Endothelial cell of umbilical vein (primary cell): Measurements from ENCODE around the gene FBN2. TPM values are rescaled to one million over a fixed set of nuclear protein-coding genes. Genes with fewer than 3 reads are reported as not detected.

Source experiments
- BruUV-seq: library from RNA; stranded (reverse); fragments of 400-500 nt; replicated peaks from 2 replicates; lab custom pipeline; 2021; lab: Mats Ljungman, UMichigan
- CTCF ChIA-PET: fragments of 300-600, 350-600 bp; sonication (Branson Sonifier 250); formaldehyde crosslinking; loops from one replicate; lab custom pipeline; 2021; ENCODE audit warnings: antibody characterized with exemption, inconsistent platforms; lab: Charles Lee
- POLR2A ChIA-PET: fragments of 300-600, 350-600 bp; sonication (Branson Sonifier 250); formaldehyde crosslinking; loops from one replicate; lab custom pipeline; 2021; ENCODE audit warnings: antibody characterized with exemption, inconsistent platforms; lab: Charles Lee
- DNase-seq: peaks from one replicate; pipeline ENCODE4 v3.0.0-alpha.2; 2011; ENCODE audit warnings: low read depth, low spot score
- FAIRE-seq: peaks from 2 replicates; lab custom pipeline; 2011; peaks lifted over from hg19 to GRCh38; lab: Jason Lieb, UNC
- H2AFZ ChIP-seq: 2 replicates; pipeline ENCODE4 v1.6.0; 2012; ENCODE audit warnings: low read depth, low read length, control low read depth, inconsistent platforms
- H3K27ac ChIP-seq: 2 replicates; pipeline ENCODE4 v1.5.1; 2011; ENCODE audit warnings: low read depth, mild to moderate bottlenecking, control low read depth, low read length, moderate library complexity; ENCODE audit not compliant: insufficient read depth
- H3K27me3 ChIP-seq, 2 experiments: 2 replicates each; pipeline versions ENCODE4 v1.6.0 to v1.6.1; 2011; ENCODE audit warnings: low read length in 2 of 2, mixed read lengths in 1 of 2; ENCODE audit not compliant: control insufficient read depth in 2 of 2, insufficient read depth in 2 of 2
- H3K36me3 ChIP-seq, 2 experiments: 2 replicates in 1 of 2; 3 replicates in 1 of 2; pipeline ENCODE4 v1.5.1; 2011; ENCODE audit warnings: low read length in 2 of 2, mild to moderate bottlenecking in 1 of 2, moderate library complexity in 1 of 2; ENCODE audit not compliant: control insufficient read depth in 2 of 2, insufficient read depth in 2 of 2; ENCODE audit errors: extremely low read depth in 1 of 2
- H3K4me1 ChIP-seq: 3 replicates; pipeline ENCODE4 v1.5.1; 2011; ENCODE audit warnings: mild to moderate bottlenecking, low read length; ENCODE audit not compliant: control insufficient read depth, insufficient read depth; ENCODE audit errors: extremely low read depth
- H3K4me2 ChIP-seq: 2 replicates; pipeline ENCODE4 v1.6.1; 2011; ENCODE audit warnings: low read length, control low read depth, mixed read lengths; ENCODE audit not compliant: insufficient read depth
- H3K4me3 ChIP-seq, 3 experiments: fragments of 200-600 bp in 1 of 3; sonication (generic), shearing (Covaris generic) in 1 of 3; replicated peaks in 1 of 3; 2 replicates each; pipeline ENCODE4 v1.5.1; 2011 to 2016; ENCODE audit warnings: control low read depth in 3 of 3, low read length in 3 of 3, mild to moderate bottlenecking in 2 of 3, inconsistent platforms in 1 of 3, low read depth in 1 of 3, moderate library complexity in 1 of 3; ENCODE audit not compliant: insufficient read depth in 1 of 3
- H3K79me2 ChIP-seq: 2 replicates; pipeline ENCODE4 v1.6.0; 2012; ENCODE audit warnings: low read length, inconsistent platforms; ENCODE audit not compliant: control insufficient read depth, insufficient read depth
- H3K9ac ChIP-seq: replicated peaks from 2 replicates; pipeline ENCODE3; 2011; ENCODE audit warnings: low read length, control low read depth; ENCODE audit not compliant: insufficient read depth; ENCODE audit errors: extremely low read depth
- H3K9me1 ChIP-seq: replicated peaks from 3 replicates; pipeline ENCODE4 v1.6.0; 2011; ENCODE audit warnings: mild to moderate bottlenecking, low read length; ENCODE audit not compliant: control insufficient read depth, insufficient read depth; ENCODE audit errors: extremely low read depth
- H3K9me3 ChIP-seq: replicated peaks from 2 replicates; pipeline ENCODE4 v1.5.1; 2012; ENCODE audit warnings: low read length, inconsistent platforms; ENCODE audit not compliant: control insufficient read depth, insufficient read depth
- H4K20me1 ChIP-seq: replicated peaks from 2 replicates; pipeline ENCODE3; 2011; ENCODE audit warnings: mild to moderate bottlenecking, low read length; ENCODE audit not compliant: control insufficient read depth, insufficient read depth; ENCODE audit errors: extremely low read depth
- GATA2 ChIP-seq: IDR thresholded peaks from 2 replicates; pipeline ENCODE4 v1.7.0; 2011; ENCODE audit warnings: low read depth, mild to moderate bottlenecking, moderate library complexity, mixed read lengths, low read length; ENCODE audit not compliant: insufficient read length, insufficient read depth
- POLR2AphosphoS5 ChIP-seq: IDR thresholded peaks from 2 replicates; pipeline ENCODE4 v1.6.1; 2012; ENCODE audit warnings: low read depth, mild to moderate bottlenecking, control low read depth, low read length, moderate library complexity; ENCODE audit not compliant: insufficient read depth
- dilution Hi-C: fragments of 300-500 bp; cut with MboI; formaldehyde crosslinking; loops from one replicate; pipeline ENCODE4 v1.15.0; 2019; ENCODE audit warnings: low sequenced_read_pairs; ENCODE audit not compliant: extremely low pct_ligation_motif_present
- intact Hi-C: fragments of 100-400 bp; cut with micrococcal nuclease; formaldehyde crosslinking; loops from one replicate; pipeline ENCODE4 v1.10.0; 2022
- polyA plus RNA-seq, 4 experiments: library from polyadenylated mRNA; depleted of rRNA in 3 of 4; stranded (reverse) in 3 of 4; unstranded in 1 of 4; fragments of >200 nt; gene quantifications; 2 replicates each; pipeline versions ENCODE4 v1.2.1 to v1.2.3, GENCODE V29; 2011 to 2012; ENCODE audit warnings: missing spikeins in 1 of 4
- total RNA-seq: library from RNA; stranded (reverse); gene quantifications from 2 replicates; pipeline ENCODE4 v1.2.3, GENCODE V29; 2021
- TF ChIP-seq, protein P1 (sequence below), 2 donors: IDR thresholded peaks; 1 replicate in 1 of 2; 2 replicates in 1 of 2; pipeline ENCODE4 v1.5.1; 2011; ENCODE audit warnings: low read length in 2 of 2, mild to moderate bottlenecking in 2 of 2, moderate library complexity in 2 of 2, control low read depth in 1 of 2, inconsistent platforms in 1 of 2, low read depth in 1 of 2; ENCODE audit not compliant: insufficient read depth in 1 of 2; ENCODE audit errors: extremely low read depth in 1 of 2
- TF ChIP-seq, protein P2 (sequence below): IDR thresholded peaks from 2 replicates; pipeline ENCODE4 v1.6.1; 2011; ENCODE audit not compliant: insufficient read depth, insufficient read length

Gene FBN2
- total and polyA plus RNA-seq, 2 donors (not counting 3 experiments of a cell fraction or from before 2014, with no cell fraction given), result 21.8 to 57.4 TPM

DNA sequence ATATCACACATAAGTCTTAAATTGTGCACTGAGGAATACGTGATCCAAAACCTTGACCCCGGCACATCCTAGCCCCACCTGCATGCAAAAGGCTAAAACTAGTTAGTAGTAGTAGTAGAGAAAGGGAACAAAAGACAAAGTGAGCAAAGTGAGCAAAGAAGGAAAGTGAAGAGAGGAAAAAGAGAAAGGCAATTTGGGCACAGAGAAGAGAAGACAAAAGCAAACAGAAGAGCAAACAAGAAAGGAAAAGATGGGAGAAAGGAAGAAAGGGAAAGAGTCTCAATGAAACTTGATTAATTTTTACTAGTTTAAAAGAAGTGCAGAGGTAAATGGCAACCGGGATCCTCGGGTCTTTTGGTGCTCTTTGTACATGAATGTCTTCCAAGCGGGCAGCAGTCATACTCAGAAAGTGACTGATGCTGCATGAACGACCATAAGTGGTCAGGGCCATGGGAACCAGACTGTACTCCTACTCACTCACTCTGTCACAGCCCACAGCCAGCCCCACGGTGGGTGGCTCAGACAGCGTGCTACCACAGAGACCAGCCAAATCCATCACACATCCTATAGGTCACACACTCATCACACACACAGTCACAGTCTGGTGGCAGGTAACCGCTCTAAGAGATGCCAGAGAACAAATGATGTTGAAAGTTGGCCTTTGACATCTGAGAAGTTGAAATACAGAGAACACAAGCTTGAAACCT, 203.9 kb downstream of the FBN2 start:
- POLR2A ChIA-PET, result no interaction called here

GRCh38 chr5:128331261-128331660, 206.8 kb downstream of the FBN2 start:
- H3K36me3 ChIP-seq, result peaks cover 3 to 4% of the 10 kb centered on the region in 2 experiments
- H3K4me1 ChIP-seq, result no peaks in the 10 kb centered on the region
- no peak overlapping the region for H3K27ac ChIP-seq
- ChIA-PET POLR2A (no interaction called here), CTCF (no interaction called here)
- no peaks in the 10 kb centered on the region for H3K79me2 ChIP-seq
- H3K4me2 ChIP-seq, result no peak overlapping the region
- TF ChIP-seq, protein P1, sequence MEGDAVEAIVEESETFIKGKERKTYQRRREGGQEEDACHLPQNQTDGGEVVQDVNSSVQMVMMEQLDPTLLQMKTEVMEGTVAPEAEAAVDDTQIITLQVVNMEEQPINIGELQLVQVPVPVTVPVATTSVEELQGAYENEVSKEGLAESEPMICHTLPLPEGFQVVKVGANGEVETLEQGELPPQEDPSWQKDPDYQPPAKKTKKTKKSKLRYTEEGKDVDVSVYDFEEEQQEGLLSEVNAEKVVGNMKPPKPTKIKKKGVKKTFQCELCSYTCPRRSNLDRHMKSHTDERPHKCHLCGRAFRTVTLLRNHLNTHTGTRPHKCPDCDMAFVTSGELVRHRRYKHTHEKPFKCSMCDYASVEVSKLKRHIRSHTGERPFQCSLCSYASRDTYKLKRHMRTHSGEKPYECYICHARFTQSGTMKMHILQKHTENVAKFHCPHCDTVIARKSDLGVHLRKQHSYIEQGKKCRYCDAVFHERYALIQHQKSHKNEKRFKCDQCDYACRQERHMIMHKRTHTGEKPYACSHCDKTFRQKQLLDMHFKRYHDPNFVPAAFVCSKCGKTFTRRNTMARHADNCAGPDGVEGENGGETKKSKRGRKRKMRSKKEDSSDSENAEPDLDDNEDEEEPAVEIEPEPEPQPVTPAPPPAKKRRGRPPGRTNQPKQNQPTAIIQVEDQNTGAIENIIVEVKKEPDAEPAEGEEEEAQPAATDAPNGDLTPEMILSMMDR (IDR thresholded peaks at IDR 0.05; ENCODE audit: extremely low read depth in 1 of 2, insufficient read depth in 1 of 2, low read depth in 1 of 2, low read length in 2 of 2), result no peak
- no peak for TF ChIP-seq POLR2AphosphoS5
- no peak for TF ChIP-seq GATA2
- BruUV-seq, result no TSS peak
- FAIRE-seq (no peak), DNase-seq (no peak)
- dilution Hi-C loops (no loop called here), intact Hi-C loops (no loop called here)
- no peaks in the 10 kb centered on the region for H3K9me1 ChIP-seq
- no peaks in the 10 kb centered on the region for H4K20me1 ChIP-seq
- H3K4me3 ChIP-seq, result no peak overlapping the region
- H3K27me3 ChIP-seq, result no peaks in the 10 kb centered on the region
- H3K9ac ChIP-seq, result no peak overlapping the region
- no peak overlapping the region for H2AFZ ChIP-seq
- H3K9me3 ChIP-seq, result no peaks in the 10 kb centered on the region

More for the DNA sequence above, 203.9 kb downstream of the FBN2 start:
- no peaks in the 10 kb centered on the region for H3K9me3 ChIP-seq
- H3K9ac ChIP-seq, result no peak overlapping the region
- CTCF ChIA-PET, result no interaction called here
- no peak for FAIRE-seq
- H3K4me1 ChIP-seq, result no peaks in the 10 kb centered on the region
- H3K36me3 ChIP-seq, result peaks cover 0 to 6% of the 10 kb centered on the region in 2 experiments
- H4K20me1 ChIP-seq, result no peaks in the 10 kb centered on the region
- no peak for DNase-seq
- H3K27ac ChIP-seq, result no peak overlapping the region
- H3K79me2 ChIP-seq, result no peaks in the 10 kb centered on the region
- H3K4me3 ChIP-seq, result no peak overlapping the region
- TF ChIP-seq, protein P2, sequence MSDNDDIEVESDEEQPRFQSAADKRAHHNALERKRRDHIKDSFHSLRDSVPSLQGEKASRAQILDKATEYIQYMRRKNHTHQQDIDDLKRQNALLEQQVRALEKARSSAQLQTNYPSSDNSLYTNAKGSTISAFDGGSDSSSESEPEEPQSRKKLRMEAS, result no peak
- no peak overlapping the region for H3K4me2 ChIP-seq
- no peak overlapping the region for H2AFZ ChIP-seq
- dilution Hi-C loops, result no loop called here
- intact Hi-C loops, result no loop called here
- no peaks in the 10 kb centered on the region for H3K27me3 ChIP-seq
- BruUV-seq, result no TSS peak
- no peaks in the 10 kb centered on the region for H3K9me1 ChIP-seq
